ENCODE results near the gene PCSK6. TPM values are rescaled to one million over a fixed set of nuclear protein-coding genes. Genes with fewer than 3 reads are reported as not detected.

The PCSK6 gene
- polyA plus RNA-seq, 1 donor from 2014 or later, result 1.1 TPM

- no peak overlapping the region for H3K27ac ChIP-seq (ENCODE audit: low read length)
- H3K27me3 ChIP-seq (ENCODE audit: insufficient read depth, low read depth, low read length), result no peaks in the 10 kb centered on the region
- TF ChIP-seq SMC3 (conservative IDR thresholded peaks at IDR 0.05; ENCODE audit: poor library complexity) (no peak), EZH2 (IDR thresholded peaks at IDR 0.05; ENCODE audit: borderline replicate concordance, insufficient read depth, low read length, poor library complexity, severe bottlenecking) (no peak), EP300 (conservative IDR thresholded peaks at IDR 0.05; ENCODE audit: poor library complexity, severe bottlenecking) (no peak), RAD21 (conservative IDR thresholded peaks at IDR 0.05) (no peak), POLR2AphosphoS5 (IDR thresholded peaks at IDR 0.05) (no peak), MXI1 (conservative IDR thresholded peaks at IDR 0.05; ENCODE audit: poor library complexity, severe bottlenecking) (no peak), CTCF (IDR thresholded peaks at IDR 0.05; ENCODE audit: poor library complexity, severe bottlenecking) (no peak), REST (IDR thresholded peaks at IDR 0.05; ENCODE audit: borderline replicate concordance) (no peak), TAF1 (IDR thresholded peaks at IDR 0.05; ENCODE audit: low read depth) (no peak)
These were observed 162.3 kb downstream of the PCSK6 start for GRCh38 chr15:101327147-101327740.

GRCh38 chr15:101326462-101327146 is 162.9 kb downstream of the PCSK6 start:
- Histone ChIP-seq H3K9me2 (ENCODE audit: insufficient read depth, low read length) (no peaks in the 10 kb centered on the region), H3K4me2 (ENCODE audit: low read length) (no peak overlapping the region), H4K20me1 (ENCODE audit: insufficient read depth) (no peaks in the 10 kb centered on the region), H3K79me2 (replicated peaks; ENCODE audit: insufficient read depth, low read length) (no peaks in the 10 kb centered on the region), H3K36me3 (ENCODE audit: insufficient read depth, low read length) (no peaks in the 10 kb centered on the region), H3K27me3 (ENCODE audit: insufficient read depth, low read depth, low read length) (no peaks in the 10 kb centered on the region), H3K9ac (ENCODE audit: low read length) (no peak overlapping the region), H3K27ac (ENCODE audit: low read length) (no peak overlapping the region), H3K4me3 (ENCODE audit: low read length) (no peak overlapping the region), H3K9me3 (ENCODE audit: low read length) (no peaks in the 10 kb centered on the region), H3F3A (ENCODE audit: insufficient read depth, low read length, poor library complexity, severe bottlenecking) (no peaks in the 10 kb centered on the region), H2AFZ (ENCODE audit: low read depth, low read length) (no peak overlapping the region)
- TF ChIP-seq RAD21 (conservative IDR thresholded peaks at IDR 0.05) (no peak), REST (IDR thresholded peaks at IDR 0.05; ENCODE audit: borderline replicate concordance) (no peak), POLR2AphosphoS5 (IDR thresholded peaks at IDR 0.05) (no peak), EP300 (conservative IDR thresholded peaks at IDR 0.05; ENCODE audit: poor library complexity, severe bottlenecking) (no peak), CTCF (IDR thresholded peaks at IDR 0.05; ENCODE audit: poor library complexity, severe bottlenecking) (no peak), SMC3 (conservative IDR thresholded peaks at IDR 0.05; ENCODE audit: poor library complexity) (no peak), TAF1 (IDR thresholded peaks at IDR 0.05; ENCODE audit: low read depth) (no peak), MXI1 (conservative IDR thresholded peaks at IDR 0.05; ENCODE audit: poor library complexity, severe bottlenecking) (no peak), EZH2 (IDR thresholded peaks at IDR 0.05; ENCODE audit: borderline replicate concordance, insufficient read depth, low read length, poor library complexity, severe bottlenecking) (no peak)

More at GRCh38 chr15:101327147-101327740, 162.3 kb downstream of the PCSK6 start:
- Histone ChIP-seq H2AFZ (ENCODE audit: low read depth, low read length) (no peak overlapping the region), H3K79me2 (replicated peaks; ENCODE audit: insufficient read depth, low read length) (no peaks in the 10 kb centered on the region), H3K36me3 (ENCODE audit: insufficient read depth, low read length) (no peaks in the 10 kb centered on the region), H3K9me2 (ENCODE audit: insufficient read depth, low read length) (no peaks in the 10 kb centered on the region), H3F3A (ENCODE audit: insufficient read depth, low read length, poor library complexity, severe bottlenecking) (no peaks in the 10 kb centered on the region), H3K4me3 (ENCODE audit: low read length) (no peak overlapping the region), H3K4me2 (ENCODE audit: low read length) (no peak overlapping the region), H4K20me1 (ENCODE audit: insufficient read depth) (no peaks in the 10 kb centered on the region), H3K9me3 (ENCODE audit: low read length) (no peaks in the 10 kb centered on the region), H3K9ac (ENCODE audit: low read length) (no peak overlapping the region)

Data from neural cell (in vitro differentiated cells).